Activated CD8-positive, alpha-beta T cell treated with anti-CD3 and anti-CD28 coated beads for 36 hours (primary cell): ENCODE results near the gene NUP133. TPM values are rescaled to one million over a fixed set of nuclear protein-coding genes. Genes with fewer than 3 reads are reported as not detected.
A peak's percentile ranks its signal among the peaks of the same experiment; 100 is the strongest.

ENCODE experiments used
- ATAC-seq: fragments of 200-7000 bp; cut with Tn5 transposase; one replicate; pipeline ENCODE4 v1.10.0; 2021; ENCODE audit warnings: mild to moderate bottlenecking, moderate library complexity
- CTCF ChIA-PET: fragments of 350-600 bp; sonication (Branson Sonifier 250); formaldehyde crosslinking; loops from one replicate; lab custom pipeline; 2021; ENCODE audit warnings: antibody characterized with exemption; lab: Charles Lee
- POLR2A ChIA-PET: fragments of 350-600 bp; sonication (Branson Sonifier 250); formaldehyde crosslinking; loops from one replicate; lab custom pipeline; 2021; ENCODE audit warnings: antibody characterized with exemption; lab: Charles Lee
- DNase-seq: peaks from one replicate; pipeline ENCODE4 v3.0.0-alpha.2; 2020
- H3K27ac Mint-ChIP-seq: one replicate; pipeline ENCODE4 v1.8.0; 2021; ENCODE audit warnings: mild to moderate bottlenecking, mixed read lengths
- H3K27me3 Mint-ChIP-seq: one replicate; pipeline ENCODE4 v1.8.0; 2021; ENCODE audit warnings: mixed read lengths
- H3K36me3 Mint-ChIP-seq: one replicate; pipeline ENCODE4 v1.8.0; 2021; ENCODE audit warnings: low read depth, mixed read lengths
- H3K4me1 Mint-ChIP-seq: one replicate; pipeline ENCODE4 v1.8.0; 2021; ENCODE audit warnings: low read depth, mixed read lengths
- H3K4me3 Mint-ChIP-seq: one replicate; pipeline ENCODE4 v1.8.0; 2021; ENCODE audit warnings: mild to moderate bottlenecking, moderate library complexity, mixed read lengths
- H3K9me3 Mint-ChIP-seq: one replicate; pipeline ENCODE4 v1.8.0; 2021; ENCODE audit warnings: mixed read lengths
- intact Hi-C: fragments of 100-400 bp; cut with micrococcal nuclease; formaldehyde crosslinking; loops from one replicate; pipeline ENCODE4 v1.10.0; 2022
- total RNA-seq, 2 experiments: library from RNA; stranded (reverse); gene quantifications; one replicate each; pipeline ENCODE4 v1.2.3, GENCODE V29; 2021
- TF ChIP-seq, protein P1 (sequence below): fragments of 200-600 bp; IDR thresholded peaks from one replicate; pipeline ENCODE4 v1.8.0; 2022; ENCODE audit warnings: antibody characterized with exemption, mild to moderate bottlenecking

NUP133 gene
- total RNA-seq, 2 experiments from 2014 or later = 58.9 to 59.7 TPM

DNA sequence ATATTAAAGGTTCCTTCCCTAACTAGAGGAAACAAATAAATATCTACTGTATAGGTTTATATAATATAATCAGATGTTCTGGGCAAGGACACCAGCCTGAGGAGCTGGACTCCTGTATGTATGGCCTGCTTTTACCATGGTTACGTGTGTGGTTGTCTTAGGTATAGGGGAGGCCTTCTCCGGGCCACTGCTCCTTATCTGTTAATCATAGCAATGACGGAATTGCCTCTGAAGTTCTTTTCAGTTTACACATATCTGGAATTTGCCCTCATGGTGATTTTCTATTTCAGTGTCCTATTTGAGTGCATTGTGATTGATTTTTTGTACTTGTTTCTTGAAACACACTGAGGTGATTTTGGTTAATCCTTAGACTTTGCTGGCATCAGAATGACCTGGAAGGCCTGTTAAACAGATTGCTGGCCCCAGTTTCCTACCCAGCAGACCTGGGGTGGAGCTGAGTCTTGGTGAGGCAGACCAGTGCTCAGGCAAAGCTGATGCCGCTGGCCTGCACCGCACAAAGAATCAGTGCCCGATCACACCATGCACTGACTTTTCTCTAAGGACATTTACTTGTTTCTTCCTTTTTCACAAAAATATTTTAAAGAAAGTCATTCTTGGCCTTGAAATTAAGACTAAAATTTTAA is 31.8 kb upstream of the NUP133 start:
- Mint-ChIP-seq H3K27ac (no peak overlapping the region), H3K4me1 (peaks cover 30% of the 10 kb centered on the region), H3K36me3 (peaks cover 71% of the 10 kb centered on the region), H3K4me3 (no peak overlapping the region), H3K27me3 (no peaks in the 10 kb centered on the region), H3K9me3 (no peaks in the 10 kb centered on the region)
- intact Hi-C loops = no loop called here
- TF ChIP-seq, protein P1, sequence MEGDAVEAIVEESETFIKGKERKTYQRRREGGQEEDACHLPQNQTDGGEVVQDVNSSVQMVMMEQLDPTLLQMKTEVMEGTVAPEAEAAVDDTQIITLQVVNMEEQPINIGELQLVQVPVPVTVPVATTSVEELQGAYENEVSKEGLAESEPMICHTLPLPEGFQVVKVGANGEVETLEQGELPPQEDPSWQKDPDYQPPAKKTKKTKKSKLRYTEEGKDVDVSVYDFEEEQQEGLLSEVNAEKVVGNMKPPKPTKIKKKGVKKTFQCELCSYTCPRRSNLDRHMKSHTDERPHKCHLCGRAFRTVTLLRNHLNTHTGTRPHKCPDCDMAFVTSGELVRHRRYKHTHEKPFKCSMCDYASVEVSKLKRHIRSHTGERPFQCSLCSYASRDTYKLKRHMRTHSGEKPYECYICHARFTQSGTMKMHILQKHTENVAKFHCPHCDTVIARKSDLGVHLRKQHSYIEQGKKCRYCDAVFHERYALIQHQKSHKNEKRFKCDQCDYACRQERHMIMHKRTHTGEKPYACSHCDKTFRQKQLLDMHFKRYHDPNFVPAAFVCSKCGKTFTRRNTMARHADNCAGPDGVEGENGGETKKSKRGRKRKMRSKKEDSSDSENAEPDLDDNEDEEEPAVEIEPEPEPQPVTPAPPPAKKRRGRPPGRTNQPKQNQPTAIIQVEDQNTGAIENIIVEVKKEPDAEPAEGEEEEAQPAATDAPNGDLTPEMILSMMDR = no peak
- CTCF ChIA-PET = interaction anchor here (0.6 to 1.6 kb wide), 3 partner anchors 58 to 282 kb away, joined by 3 to 4 read pairs (median 3); no protein-coding TSS in a partner anchor
- DNase-seq (no peak), ATAC-seq (no peak)
- POLR2A ChIA-PET = no interaction called here

DNA sequence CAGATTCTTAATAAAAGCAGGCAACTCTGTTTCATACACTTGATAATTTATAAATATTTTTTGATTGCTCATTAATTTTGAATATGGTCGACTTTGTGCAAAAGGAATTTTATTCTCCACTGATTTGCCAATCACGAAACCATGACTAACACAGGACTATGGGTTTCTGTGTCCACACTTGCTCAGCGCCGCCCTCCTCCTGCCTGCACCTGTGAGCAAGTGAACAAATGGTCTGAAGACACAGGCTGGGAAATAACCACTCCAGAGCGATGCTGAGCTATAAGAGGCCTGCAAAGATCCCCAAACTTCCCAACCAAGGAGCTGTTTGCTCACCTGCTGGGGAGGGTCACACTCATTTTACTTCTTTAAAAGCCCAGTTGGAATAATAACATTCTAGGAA is 30.8 kb upstream of the NUP133 start:
- TF ChIP-seq, protein P1 = no peak
- POLR2A ChIA-PET = interaction anchor here (0.7 kb wide), 1 partner anchor 31 kb away, joined by 4 read pairs; the partner anchor contains the start of gene NUP133
- ATAC-seq (no peak), DNase-seq (no peak)
- H3K27me3 Mint-ChIP-seq = no peaks in the 10 kb centered on the region
- H3K36me3 Mint-ChIP-seq = peaks cover 67% of the 10 kb centered on the region
- peak overlapping the region; percentile 39 for H3K27ac Mint-ChIP-seq
- H3K9me3 Mint-ChIP-seq = no peaks in the 10 kb centered on the region
- peaks cover 22% of the 10 kb centered on the region for H3K4me1 Mint-ChIP-seq
- intact Hi-C loops = no loop called here
- no peak overlapping the region for H3K4me3 Mint-ChIP-seq
- CTCF ChIA-PET = interaction anchor here (1.4 to 1.6 kb wide), 2 partner anchors 57 to 281 kb away, joined by 3 to 4 read pairs; no protein-coding TSS in a partner anchor

DNA sequence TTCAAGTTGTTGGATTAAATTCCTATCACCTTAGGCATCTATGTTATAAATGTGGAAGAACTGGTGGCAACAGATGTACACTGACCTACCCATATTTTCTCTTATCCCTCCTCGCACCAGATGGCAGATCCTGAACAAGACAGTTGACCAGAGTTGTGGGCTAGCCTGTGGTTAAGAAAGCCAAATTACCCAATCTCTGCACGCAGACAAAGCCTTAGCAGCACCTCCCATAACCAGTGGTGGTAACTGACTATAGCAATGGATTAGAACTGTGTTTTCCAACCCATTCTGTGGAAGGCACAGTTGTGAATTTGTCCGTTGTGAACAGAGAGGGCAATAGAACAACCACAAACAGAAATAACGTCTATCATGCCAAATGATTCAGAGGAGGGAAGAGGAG is 29.8 kb upstream of the NUP133 start:
- Mint-ChIP-seq H3K9me3 (no peaks in the 10 kb centered on the region), H3K4me3 (no peak overlapping the region), H3K27me3 (no peaks in the 10 kb centered on the region), H3K36me3 (peaks cover 61% of the 10 kb centered on the region), H3K4me1 (peaks cover 12% of the 10 kb centered on the region), H3K27ac (no peak overlapping the region)
- ChIA-PET POLR2A (no interaction called here), CTCF (interaction anchor here (1.3 kb wide), 1 partner anchor 17 kb away, joined by 3 read pairs; no protein-coding TSS in a partner anchor)
- intact Hi-C loops = no loop called here
- DNase-seq (no peak), ATAC-seq (no peak)
- TF ChIP-seq, protein P1 = no peak

GRCh38 chr1:229536982-229537381 is 28.8 kb upstream of the NUP133 start:
- ChIA-PET CTCF (interaction anchor here (1.3 kb wide), 1 partner anchor 16 kb away, joined by 3 read pairs; no protein-coding TSS in a partner anchor), POLR2A (no interaction called here)
- intact Hi-C loops = no loop called here
- ATAC-seq = no peak
- Mint-ChIP-seq H3K36me3 (peaks cover 54% of the 10 kb centered on the region), H3K4me1 (peaks cover 4% of the 10 kb centered on the region), H3K4me3 (no peak overlapping the region), H3K27me3 (no peaks in the 10 kb centered on the region), H3K9me3 (no peaks in the 10 kb centered on the region), H3K27ac (no peak overlapping the region)
- DNase-seq = no peak
- TF ChIP-seq, protein P1 = no peak

DNA sequence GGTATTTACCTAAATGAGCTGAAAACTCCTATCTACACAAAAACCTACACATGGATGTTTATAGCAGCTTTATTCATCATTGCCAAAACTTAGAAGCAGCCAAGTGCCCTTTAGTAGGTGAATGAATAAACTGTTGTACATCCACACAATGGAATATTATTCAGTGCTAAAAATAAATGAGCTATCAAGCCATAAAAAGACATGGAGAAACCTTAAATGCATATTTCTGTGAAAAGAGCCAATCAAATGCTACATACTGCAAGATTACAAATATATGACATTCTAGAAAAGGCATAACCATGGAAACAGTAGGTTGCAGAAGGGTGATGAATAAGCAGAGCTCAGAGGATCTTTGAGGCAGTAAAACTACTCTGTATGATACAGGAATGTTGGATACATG is 27.1 kb upstream of the NUP133 start:
- H3K4me1 Mint-ChIP-seq = no peaks in the 10 kb centered on the region
- peaks cover 50% of the 10 kb centered on the region for H3K36me3 Mint-ChIP-seq
- POLR2A ChIA-PET = no interaction called here
- no peak overlapping the region for H3K27ac Mint-ChIP-seq
- intact Hi-C loops = no loop called here
- CTCF ChIA-PET = interaction anchor here (1.2 to 1.9 kb wide), 3 partner anchors 14 to 53 kb away, joined by 3 to 4 read pairs (median 3); partner anchors contain the start of gene NUP133
- TF ChIP-seq, protein P1 = no peak
- no peaks in the 10 kb centered on the region for H3K27me3 Mint-ChIP-seq
- no peaks in the 10 kb centered on the region for H3K9me3 Mint-ChIP-seq
- no peak overlapping the region for H3K4me3 Mint-ChIP-seq
- no peak for ATAC-seq
- DNase-seq = no peak
